SK-N-SH treated with all-trans-retinoic acid at 6 μM for 48 hours (cell line): ENCODE data around the gene RPLP2.
A peak's percentile ranks its signal among the peaks of the same experiment; 100 is the strongest.

Source experiments
- ATAC-seq: fragments of 200-7000 bp; cut with Tn5 transposase; 3 replicates; pipeline ENCODE4 v1.9.1; 2020; ENCODE audit warnings: mild to moderate bottlenecking, moderate library complexity
- CSDC2 ChIP-seq: fragments of 250-450 bp; sonication (Bioruptor Pico); IDR thresholded peaks from 2 replicates; pipeline ENCODE4 v1.5.0; 2020; ENCODE audit warnings: mild to moderate bottlenecking, moderate library complexity
- CSRNP3 ChIP-seq: fragments of 250-450 bp; sonication (Bioruptor Pico); IDR thresholded peaks from 2 replicates; pipeline ENCODE4 v1.5.1; 2021; ENCODE audit warnings: mild to moderate bottlenecking, moderate library complexity
- ESRRG ChIP-seq: fragments of 250-450 bp; sonication (Bioruptor Pico); IDR thresholded peaks from 2 replicates; pipeline ENCODE4 v1.6.1; 2021; ENCODE audit warnings: mild to moderate bottlenecking
- GLIS3 ChIP-seq: fragments of 250-450 bp; sonication (Bioruptor Pico); IDR thresholded peaks from 2 replicates; pipeline ENCODE4 v1.5.0; 2020; ENCODE audit warnings: mild to moderate bottlenecking, moderate library complexity
- ISL1 ChIP-seq: fragments of 250-450 bp; sonication (Bioruptor Pico); IDR thresholded peaks from 2 replicates; pipeline ENCODE4 v2.1.2; 2022; ENCODE audit warnings: mild to moderate bottlenecking, moderate library complexity
- OSR1 ChIP-seq: fragments of 250-450 bp; sonication (Bioruptor Pico); IDR thresholded peaks from 2 replicates; pipeline ENCODE4 v1.8.0; 2022; ENCODE audit warnings: moderate library complexity, mild to moderate bottlenecking, inconsistent platforms
- PATZ1 ChIP-seq: fragments of 250-450 bp; sonication (Bioruptor Pico); IDR thresholded peaks from 2 replicates; pipeline ENCODE4 v1.8.0; 2020; ENCODE audit warnings: mild to moderate bottlenecking, moderate library complexity, borderline replicate concordance
- POU6F1 ChIP-seq: fragments of 250-450 bp; sonication (Bioruptor Pico); IDR thresholded peaks from 2 replicates; pipeline ENCODE4 v1.8.0; 2021; ENCODE audit warnings: low read depth, mild to moderate bottlenecking, moderate library complexity, borderline replicate concordance
- PPARA ChIP-seq: fragments of 250-450 bp; sonication (Bioruptor Pico); IDR thresholded peaks from 2 replicates; pipeline ENCODE4 v1.5.0; 2020; ENCODE audit warnings: mild to moderate bottlenecking, borderline replicate concordance
- RARB ChIP-seq: fragments of 250-450 bp; sonication (Bioruptor Pico); IDR thresholded peaks from 2 replicates; pipeline ENCODE4 v1.8.0; 2021; ENCODE audit warnings: mild to moderate bottlenecking, moderate library complexity
- SNAI2 ChIP-seq: fragments of 250-450 bp; sonication (Bioruptor Pico); IDR thresholded peaks from 2 replicates; pipeline ENCODE4 v1.5.0; 2020; ENCODE audit warnings: mild to moderate bottlenecking, moderate library complexity
- TOX ChIP-seq: fragments of 250-450 bp; sonication (Bioruptor Pico); IDR thresholded peaks from 2 replicates; pipeline ENCODE4 v1.8.0; 2021; ENCODE audit warnings: mild to moderate bottlenecking, moderate library complexity, borderline replicate concordance
- TSHZ2 ChIP-seq: fragments of 250-450 bp; sonication (Bioruptor Pico); IDR thresholded peaks from 2 replicates; pipeline ENCODE4 v1.5.0; 2020; ENCODE audit warnings: mild to moderate bottlenecking, moderate library complexity
- ZC3H10 ChIP-seq: fragments of 250-450 bp; sonication (Bioruptor Pico); IDR thresholded peaks from 2 replicates; pipeline ENCODE4 v1.5.1; 2021; ENCODE audit warnings: mild to moderate bottlenecking, moderate library complexity
- ZFP3 ChIP-seq: fragments of 250-450 bp; sonication (Bioruptor Pico); IDR thresholded peaks from 2 replicates; pipeline ENCODE4 v1.5.0; 2020; ENCODE audit warnings: mild to moderate bottlenecking, moderate library complexity
- ZFP30 ChIP-seq: fragments of 450-650 bp; formaldehyde crosslinking; IDR thresholded peaks from 2 replicates; pipeline ENCODE4 v1.5.0; 2022; ENCODE audit warnings: mild to moderate bottlenecking, moderate library complexity
- ZNF70 ChIP-seq: fragments of 450-650 bp; formaldehyde crosslinking; IDR thresholded peaks from 2 replicates; pipeline ENCODE4 v1.5.0; 2020; ENCODE audit warnings: mild to moderate bottlenecking, moderate library complexity
- ZNF8 ChIP-seq: fragments of 450-650 bp; formaldehyde crosslinking; IDR thresholded peaks from 2 replicates; pipeline ENCODE4 v1.5.0; 2020; ENCODE audit warnings: mild to moderate bottlenecking, moderate library complexity

The RPLP2 gene

GRCh38 chr11:852762-853161, 43.0 kb downstream of the RPLP2 start (continued):
- no peak for TF ChIP-seq ZFP3 (CRISPR knock-in tag)
- TF ChIP-seq ISL1 (CRISPR knock-in tag) = no peak
- no peak for TF ChIP-seq CSRNP3
- TF ChIP-seq PPARA (CRISPR knock-in tag) = no peak

GRCh38 chr11:853682-854448, 44.1 kb downstream of the RPLP2 start:
- TF ChIP-seq ESRRG (CRISPR knock-in tag) (no peak), OSR1 (CRISPR knock-in tag) (no peak), ISL1 (CRISPR knock-in tag) (no peak), CSDC2 (CRISPR knock-in tag) (no peak)
- ATAC-seq = no peak

- no peak for ATAC-seq
- no peak for TF ChIP-seq ZNF70 (CRISPR knock-in tag)
- no peak for TF ChIP-seq POU6F1
- TF ChIP-seq ESRRG (CRISPR knock-in tag) = no peak
- no peak for TF ChIP-seq CSDC2 (CRISPR knock-in tag)
- TF ChIP-seq ZFP3 (CRISPR knock-in tag) = no peak
- no peak for TF ChIP-seq OSR1 (CRISPR knock-in tag)
- no peak for TF ChIP-seq PATZ1 (CRISPR knock-in tag)
- TF ChIP-seq ZNF8 = no peak
- no peak for TF ChIP-seq ZFP30 (CRISPR knock-in tag)
- no peak for TF ChIP-seq GLIS3 (CRISPR knock-in tag)
- no peak for TF ChIP-seq CSRNP3
- no peak for TF ChIP-seq ZC3H10 (CRISPR knock-in tag)
- no peak for TF ChIP-seq SNAI2 (CRISPR knock-in tag)
- TF ChIP-seq PPARA (CRISPR knock-in tag) = no peak
- no peak for TF ChIP-seq TOX (CRISPR knock-in tag)
- no peak for TF ChIP-seq TSHZ2 (CRISPR knock-in tag)
Observed at GRCh38 chr11:854601-855329, 45.0 kb downstream of the RPLP2 start.

GRCh38 chr11:855330-855674, 45.5 kb downstream of the RPLP2 start:
- TF ChIP-seq RARB (CRISPR knock-in tag) (no peak), ZFP3 (CRISPR knock-in tag) (peak; percentile 90)
- ATAC-seq = no peak
